Neutrophil (primary cell): ENCODE results near the gene ANO1.

Experiments used
- H3K27ac ChIP-seq: fragments of 200-600 bp; sonication (generic); 2 replicates; pipeline ENCODE4 v1.5.1; 2016; ENCODE audit warnings: mild to moderate bottlenecking, moderate library complexity
- H3K27me3 ChIP-seq: fragments of 200-600 bp; sonication (generic); 2 replicates; pipeline ENCODE4 v1.6.0; 2016; ENCODE audit warnings: mild to moderate bottlenecking
- H3K36me3 ChIP-seq: fragments of 200-600 bp; sonication (generic); 2 replicates; pipeline ENCODE4 v1.5.1; 2017
- H3K4me1 ChIP-seq, 2 experiments: fragments of 200-600 bp in 1 of 2; sonication (generic) in 1 of 2; 1 replicate in 1 of 2; 2 replicates in 1 of 2; pipeline versions ENCODE4 v1.5.1 to v1.6.1; 2013 to 2016; ENCODE audit warnings: low read depth in 1 of 2, low read length in 1 of 2, mild to moderate bottlenecking in 1 of 2, moderate library complexity in 1 of 2; ENCODE audit not compliant: control insufficient read depth in 1 of 2, insufficient read depth in 1 of 2
- H3K4me3 ChIP-seq, 2 experiments: fragments of 200-600 bp in 1 of 2; sonication (generic) in 1 of 2; 1 replicate in 1 of 2; 2 replicates in 1 of 2; pipeline ENCODE4 v1.5.1; 2013 to 2016; ENCODE audit warnings: low read depth in 1 of 2, low read length in 1 of 2, mild to moderate bottlenecking in 1 of 2, moderate library complexity in 1 of 2
- H3K9me3 ChIP-seq: fragments of 200-600 bp; sonication (generic); 2 replicates; pipeline ENCODE4 v1.5.1; 2016
- CTCF ChIP-seq: fragments of 200-600 bp; sonication (generic); IDR thresholded peaks from 2 replicates; pipeline ENCODE4 v1.5.1; 2016; ENCODE audit warnings: antibody characterized with exemption

Gene ANO1

GRCh38 chr11:70038034-70038834 is 39.9 kb upstream of the ANO1 start:
- no peak for TF ChIP-seq CTCF
- Histone ChIP-seq H3K4me3 (no peak overlapping the region), H3K9me3 (no peaks in the 10 kb centered on the region), H3K36me3 (no peaks in the 10 kb centered on the region), H3K27me3 (no peaks in the 10 kb centered on the region), H3K27ac (no peak overlapping the region), H3K4me1 (no peaks in the 10 kb centered on the region)

GRCh38 chr11:70040452-70040851 is 37.7 kb upstream of the ANO1 start:
- no peak overlapping the region for H3K27ac ChIP-seq
- no peak overlapping the region for H3K4me3 ChIP-seq
- no peak for TF ChIP-seq CTCF
- H3K36me3 ChIP-seq = no peaks in the 10 kb centered on the region
- no peaks in the 10 kb centered on the region for H3K4me1 ChIP-seq
- H3K9me3 ChIP-seq = no peaks in the 10 kb centered on the region
- no peaks in the 10 kb centered on the region for H3K27me3 ChIP-seq

DNA sequence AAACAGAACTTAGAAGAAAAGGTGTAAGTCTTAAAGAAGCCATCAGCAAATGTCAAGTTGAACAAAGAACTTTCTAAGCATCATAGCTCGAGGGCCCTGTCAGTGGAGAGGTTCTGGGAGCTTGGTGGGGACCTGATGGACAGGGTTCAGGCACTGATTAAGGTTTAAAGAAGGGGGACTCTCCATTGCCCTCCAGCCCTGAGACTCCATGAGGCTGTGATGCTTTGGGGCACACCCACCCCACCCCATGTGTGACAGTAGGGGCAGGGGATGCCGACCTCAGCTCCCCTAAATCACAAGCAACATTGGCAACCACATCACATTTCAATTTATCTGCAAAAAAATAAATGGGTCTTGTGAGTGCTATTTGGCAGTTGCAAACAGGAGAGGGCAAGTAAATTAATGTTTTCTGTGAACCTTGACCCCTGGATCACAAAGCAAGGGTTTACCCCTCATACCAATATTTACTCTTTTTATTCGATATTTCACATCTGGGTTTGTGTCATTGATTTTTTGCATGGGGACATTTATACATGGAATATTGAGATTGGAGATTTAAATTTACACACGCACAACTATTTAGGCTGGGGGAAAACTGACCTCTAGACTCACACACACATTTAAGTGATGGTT is 37.1 kb upstream of the ANO1 start:
- no peak overlapping the region for H3K4me3 ChIP-seq
- H3K9me3 ChIP-seq = no peaks in the 10 kb centered on the region
- H3K36me3 ChIP-seq = no peaks in the 10 kb centered on the region
- no peak overlapping the region for H3K27ac ChIP-seq
- no peaks in the 10 kb centered on the region for H3K27me3 ChIP-seq
- H3K4me1 ChIP-seq = no peaks in the 10 kb centered on the region
- no peak for TF ChIP-seq CTCF

- TF ChIP-seq CTCF = no peak
- H3K4me1 ChIP-seq = no peaks in the 10 kb centered on the region
- no peak overlapping the region for H3K4me3 ChIP-seq
These were observed 34.6 kb upstream of the ANO1 start for GRCh38 chr11:70043482-70043881.

DNA sequence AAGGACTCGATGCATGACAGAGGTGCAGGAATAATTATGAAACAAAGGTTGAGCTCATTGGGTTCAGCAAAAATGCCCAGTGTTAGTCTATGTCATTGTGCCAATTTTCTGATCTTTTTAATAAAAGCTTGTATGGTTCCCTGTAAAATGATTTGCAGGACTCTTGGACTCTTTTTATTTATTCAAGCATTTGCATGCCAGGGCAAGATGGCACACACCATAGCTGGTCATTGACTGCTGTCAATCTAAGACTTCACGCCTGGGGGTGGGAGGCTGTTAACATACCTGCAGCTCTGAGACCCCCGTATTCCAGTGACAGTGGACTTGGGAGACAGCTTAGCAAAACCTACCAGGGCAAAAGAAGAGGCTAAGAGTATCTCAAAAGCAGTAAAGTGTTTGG is 32.0 kb upstream of the ANO1 start:
- Histone ChIP-seq H3K9me3 (no peaks in the 10 kb centered on the region), H3K27ac (no peak overlapping the region), H3K27me3 (peaks cover 39% of the 10 kb centered on the region), H3K36me3 (no peaks in the 10 kb centered on the region), H3K4me1 (no peaks in the 10 kb centered on the region), H3K4me3 (no peak overlapping the region)
- no peak for TF ChIP-seq CTCF

More at GRCh38 chr11:70043482-70043881, 34.6 kb upstream of the ANO1 start:
- Histone ChIP-seq H3K36me3 (no peaks in the 10 kb centered on the region), H3K27ac (no peak overlapping the region), H3K9me3 (no peaks in the 10 kb centered on the region), H3K27me3 (peaks cover 17% of the 10 kb centered on the region)
